MM.1S (cell line): ENCODE results near the gene SVEP1.

ENCODE experiments used
- DNase-seq: peaks from one replicate; pipeline ENCODE4 v3.0.0-alpha.2; 2015
- H2AFZ ChIP-seq: fragments of 300-600 bp; sonication (generic); 2 replicates; pipeline ENCODE4 v1.6.0; 2016; ENCODE audit warnings: antibody characterized with exemption, low read length
- H3F3A ChIP-seq: fragments of 300-600 bp; sonication (generic); 2 replicates; pipeline ENCODE4 v1.6.1; 2016; ENCODE audit warnings: mild to moderate bottlenecking, antibody characterized with exemption, low read length, moderate library complexity, mixed read lengths; ENCODE audit not compliant: insufficient read depth
- H3K27ac ChIP-seq: fragments of 300-600 bp; sonication (generic); 2 replicates; pipeline ENCODE4 v1.5.1; 2016; ENCODE audit warnings: mild to moderate bottlenecking, low read length
- H3K27me3 ChIP-seq: fragments of 300-600 bp; sonication (generic); replicated peaks from 2 replicates; pipeline ENCODE4 v1.6.0; 2016; ENCODE audit warnings: low read length; ENCODE audit not compliant: insufficient read depth
- H3K36me3 ChIP-seq: fragments of 300-600 bp; sonication (generic); replicated peaks from 2 replicates; pipeline ENCODE4 v1.6.1; 2016; ENCODE audit warnings: mild to moderate bottlenecking, low read length, mixed read lengths; ENCODE audit not compliant: insufficient read depth
- H3K4me1 ChIP-seq: fragments of 300-600 bp; sonication (generic); 2 replicates; pipeline ENCODE4 v1.6.1; 2016; ENCODE audit warnings: low read length, mixed read lengths
- H3K4me2 ChIP-seq: fragments of 300-600 bp; sonication (generic); 2 replicates; pipeline ENCODE4 v1.6.0; 2016; ENCODE audit warnings: low read depth, low read length
- H3K4me3 ChIP-seq: fragments of 300-600 bp; sonication (generic); 2 replicates; pipeline ENCODE4 v1.5.1; 2016; ENCODE audit warnings: low read length, mixed read lengths
- H3K79me2 ChIP-seq: fragments of 300-600 bp; sonication (generic); 2 replicates; pipeline ENCODE4 v1.6.1; 2016; ENCODE audit warnings: mixed run types, low read length, mixed read lengths
- H3K9ac ChIP-seq: fragments of 300-600 bp; sonication (generic); 2 replicates; pipeline ENCODE4 v1.6.1; 2016; ENCODE audit warnings: low read length, mixed read lengths
- H3K9me2 ChIP-seq: fragments of 300-600 bp; sonication (generic); replicated peaks from 2 replicates; pipeline ENCODE4 v1.6.1; 2016; ENCODE audit warnings: mild to moderate bottlenecking, low read length, mixed read lengths; ENCODE audit not compliant: insufficient read depth
- H3K9me3 ChIP-seq: fragments of 300-600 bp; sonication (generic); replicated peaks from 2 replicates; pipeline ENCODE4 v1.6.1; 2016; ENCODE audit warnings: mild to moderate bottlenecking, low read length, mixed read lengths; ENCODE audit not compliant: insufficient read depth
- H4K20me1 ChIP-seq: fragments of 300-600 bp; sonication (generic); 2 replicates; pipeline ENCODE4 v1.6.1; 2016; ENCODE audit warnings: mild to moderate bottlenecking, low read length, moderate library complexity, mixed read lengths; ENCODE audit not compliant: insufficient read depth
- CTCF ChIP-seq: fragments of 300-600 bp; sonication (generic); IDR thresholded peaks from 2 replicates; pipeline ENCODE4 v1.5.1; 2016; ENCODE audit warnings: antibody characterized with exemption, low read length, mixed read lengths
- EZH2 ChIP-seq: fragments of 300-600 bp; sonication (generic); optimal IDR thresholded peaks from 2 replicates; pipeline ENCODE3; 2017; ENCODE audit warnings: low read depth, mild to moderate bottlenecking, antibody characterized with exemption, low read length, mixed read lengths
- EZH2phosphoT487 ChIP-seq: fragments of 300-600 bp; sonication (generic); IDR thresholded peaks from 2 replicates; pipeline ENCODE4 v1.6.1; 2018; ENCODE audit warnings: antibody characterized with exemption, low read length

The SVEP1 gene

GRCh38 chr9:110317911-110318310 lies 261.6 kb downstream of the SVEP1 start:
- TF ChIP-seq EZH2phosphoT487 (no peak), CTCF (no peak), EZH2 (no peak)
- Histone ChIP-seq H3F3A (peaks cover 13% of the 10 kb centered on the region), H4K20me1 (no peaks in the 10 kb centered on the region), H3K4me3 (no peak overlapping the region), H3K27ac (no peak overlapping the region), H3K79me2 (no peaks in the 10 kb centered on the region), H3K9me2 (no peaks in the 10 kb centered on the region), H3K9ac (no peak overlapping the region), H3K27me3 (no peaks in the 10 kb centered on the region), H3K9me3 (no peaks in the 10 kb centered on the region), H3K4me1 (peaks cover 12% of the 10 kb centered on the region), H2AFZ (no peak overlapping the region), H3K36me3 (no peaks in the 10 kb centered on the region), H3K4me2 (no peak overlapping the region)
- DNase-seq: no peak

- H3K4me1 ChIP-seq: peaks cover 12% of the 10 kb centered on the region
- no peaks in the 10 kb centered on the region for H3K36me3 ChIP-seq
- no peaks in the 10 kb centered on the region for H4K20me1 ChIP-seq
- no peaks in the 10 kb centered on the region for H3K27me3 ChIP-seq
- H3K4me3 ChIP-seq: peak overlapping the region; percentile 62
- H2AFZ ChIP-seq: peak overlapping the region; percentile 74
- no peaks in the 10 kb centered on the region for H3K9me2 ChIP-seq
- H3K4me2 ChIP-seq: peak overlapping the region; percentile 75
- peak; percentile 79 for DNase-seq
- peaks cover 13% of the 10 kb centered on the region for H3F3A ChIP-seq
- TF ChIP-seq CTCF: no peak
- no peak for TF ChIP-seq EZH2phosphoT487
- TF ChIP-seq EZH2: no peak
- no peaks in the 10 kb centered on the region for H3K79me2 ChIP-seq
- H3K27ac ChIP-seq: peak overlapping the region; percentile 63; the same call in 1 of the 2 replicates
- no peaks in the 10 kb centered on the region for H3K9me3 ChIP-seq
- 0 out of 2 replicates have a peak overlapping the region, but pooled peaks have one; percentile 22 for H3K9ac ChIP-seq
Observed at GRCh38 chr9:110316261-110317075, 263.1 kb downstream of the SVEP1 start.
